Psoas muscle (tissue), 8 donors: ENCODE measurements around the gene MYO5B. TPM values are rescaled to one million over a fixed set of nuclear protein-coding genes. Genes with fewer than 3 reads are reported as not detected.

Experiments used
- ATAC-seq, 4 donors: fragments of 200-7000 bp; cut with Tn5 transposase; one replicate each; pipeline ENCODE4 v1.9.1; 2020; ENCODE audit warnings: moderate library complexity in 3 of 4, mild to moderate bottlenecking in 2 of 4
- DNase-seq, 2 donors: peaks; one replicate each; pipeline ENCODE4 v3.0.0-alpha.2; 2020
- H3K27ac ChIP-seq: fragments of 200-600 bp; one replicate; pipeline ENCODE4 v1.8.0; 2022
- H3K27me3 ChIP-seq, 3 donors: fragments of 200-600 bp in 1 of 3; one replicate each; pipeline versions ENCODE4 v1.6.1 to v1.8.0; 2013 to 2022; ENCODE audit warnings: low read length in 2 of 3, mild to moderate bottlenecking in 2 of 3, moderate library complexity in 1 of 3; ENCODE audit not compliant: insufficient read depth in 3 of 3
- H3K36me3 ChIP-seq, 2 donors: fragments of 200-600 bp in 1 of 2; one replicate each; pipeline versions ENCODE4 v1.6.1 to v1.8.0; 2013 to 2022; ENCODE audit warnings: low read depth in 1 of 2, mild to moderate bottlenecking in 1 of 2, moderate library complexity in 1 of 2; ENCODE audit not compliant: insufficient read depth in 1 of 2
- H3K4me1 ChIP-seq: fragments of 200-600 bp; one replicate; pipeline ENCODE4 v1.8.0; 2022
- H3K4me3 ChIP-seq: fragments of 200-600 bp; one replicate; pipeline ENCODE4 v1.8.0; 2022; ENCODE audit warnings: mild to moderate bottlenecking
- H3K9me3 ChIP-seq: fragments of 200-600 bp; one replicate; pipeline ENCODE4 v1.8.0; 2022
- WGBS, 3 donors: extraction: QIAGEN DNeasy Blood & Tissue Kit; methylation state at CpG; one replicate each; pipeline versions ENCODE4 v1.1.6 to v1.1.7; 2013; 5-methylcytosine and 5-hydroxymethylcytosine counted together
- intact Hi-C, 2 donors: fragments of 100-400 bp; cut with DNase I; formaldehyde crosslinking; loops; one replicate each; pipeline versions ENCODE4 v1.11.0 to v1.14.2; 2022
- polyA plus RNA-seq, 3 donors: library from polyadenylated mRNA; stranded (reverse); fragments of 200-250 nt; gene quantifications; one replicate each; pipeline ENCODE4 v1.2.3, GENCODE V29; 2013
- total RNA-seq, 4 donors: library from RNA; stranded (reverse); fragmentation: NEBNext Ultra II Directional in 2 of 4; extraction: Animal tissue kit (Norgen Biotek cat#: 25700) in 2 of 4; gene quantifications; one replicate each; pipeline versions ENCODE4 v1.2.1 to v1.2.4, GENCODE V29; 2021 to 2023
- TF ChIP-seq, protein P1 (sequence below): fragments of 200-600 bp; IDR thresholded peaks from one replicate; pipeline ENCODE4 v1.8.0; 2022; ENCODE audit warnings: antibody characterized with exemption
- donor health status: healthy with polysubstance abuse.
- donor health status: DM: no; HTN: no; CAD: no; lungs with moderate emphysema.
- donor health status: Bipolar disorder and iron deficiency.
- donor health status: healthy.
- donor health status: DM: yes; HTN: yes; CAD: no.
- donor health status: DM: no; HTN: no; CAD: no.
- donor health status: DM: no; HTN: no; CAD: no.
- donor health status: DM: yes; HTN: yes; CAD: no.

The MYO5B gene
- total and polyA plus RNA-seq, 7 donors, result 0.10 to 1.2 (median 0.44) TPM

DNA sequence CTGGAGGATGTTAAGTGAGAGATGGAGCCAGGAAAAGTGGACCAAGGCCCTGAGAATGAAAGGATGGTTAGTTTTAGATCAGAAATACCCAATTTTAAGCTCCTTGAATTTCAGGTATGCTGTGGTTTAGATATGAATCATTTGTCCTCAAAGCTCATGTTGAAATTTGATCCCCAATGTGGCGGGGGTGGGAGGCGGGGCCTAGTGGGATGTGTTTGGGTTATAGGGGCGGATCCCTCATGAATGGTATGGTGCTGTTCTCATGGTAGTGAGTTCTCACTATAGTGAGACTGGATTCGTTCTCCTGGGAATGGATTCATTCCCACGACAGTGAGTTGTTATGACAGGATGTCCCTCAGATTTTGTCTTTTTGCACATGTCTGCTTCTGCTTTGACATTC is 11.4 kb downstream of the MYO5B start:
- Histone ChIP-seq H3K9me3 (no peaks in the 10 kb centered on the region), H3K36me3 (no peaks in the 10 kb centered on the region), H3K4me1 (no peaks in the 10 kb centered on the region), H3K4me3 (no peak overlapping the region), H3K27ac (no peak overlapping the region), H3K27me3 (peaks cover 0 to 29% (median 0%) of the 10 kb centered on the region in 3 donors)
- intact Hi-C loops, result no loop called here
- DNase-seq (no peak), ATAC-seq (no peak)
- TF ChIP-seq, protein P1, sequence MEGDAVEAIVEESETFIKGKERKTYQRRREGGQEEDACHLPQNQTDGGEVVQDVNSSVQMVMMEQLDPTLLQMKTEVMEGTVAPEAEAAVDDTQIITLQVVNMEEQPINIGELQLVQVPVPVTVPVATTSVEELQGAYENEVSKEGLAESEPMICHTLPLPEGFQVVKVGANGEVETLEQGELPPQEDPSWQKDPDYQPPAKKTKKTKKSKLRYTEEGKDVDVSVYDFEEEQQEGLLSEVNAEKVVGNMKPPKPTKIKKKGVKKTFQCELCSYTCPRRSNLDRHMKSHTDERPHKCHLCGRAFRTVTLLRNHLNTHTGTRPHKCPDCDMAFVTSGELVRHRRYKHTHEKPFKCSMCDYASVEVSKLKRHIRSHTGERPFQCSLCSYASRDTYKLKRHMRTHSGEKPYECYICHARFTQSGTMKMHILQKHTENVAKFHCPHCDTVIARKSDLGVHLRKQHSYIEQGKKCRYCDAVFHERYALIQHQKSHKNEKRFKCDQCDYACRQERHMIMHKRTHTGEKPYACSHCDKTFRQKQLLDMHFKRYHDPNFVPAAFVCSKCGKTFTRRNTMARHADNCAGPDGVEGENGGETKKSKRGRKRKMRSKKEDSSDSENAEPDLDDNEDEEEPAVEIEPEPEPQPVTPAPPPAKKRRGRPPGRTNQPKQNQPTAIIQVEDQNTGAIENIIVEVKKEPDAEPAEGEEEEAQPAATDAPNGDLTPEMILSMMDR, result no peak
- 68 to 80% (median 78%) methylated on average over 5 of the region's 5 CpGs for WGBS, 3 donors

DNA sequence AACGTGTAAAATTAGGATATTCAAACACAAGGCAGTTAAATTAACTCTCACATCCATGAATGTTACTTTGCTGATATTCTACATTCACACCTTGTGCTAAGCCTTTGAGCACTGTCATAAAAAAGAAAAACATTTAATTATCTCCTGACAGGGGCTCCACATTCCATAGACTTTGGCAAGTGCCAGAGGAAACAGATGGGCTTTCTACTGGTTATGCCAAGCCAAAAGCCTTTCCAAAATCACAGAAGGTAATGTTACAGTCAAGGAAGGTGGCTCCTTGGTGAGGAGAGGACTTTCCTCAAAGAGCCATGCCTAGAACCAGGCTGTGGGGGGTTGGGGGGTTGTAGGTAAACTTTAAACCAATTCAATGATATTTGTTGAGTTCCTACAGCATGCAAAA is 12.4 kb downstream of the MYO5B start:
- H3K4me3 ChIP-seq, result no peak overlapping the region
- 54 to 60% (median 56%) methylated on average over 1 of the region's 1 CpG for WGBS, 3 donors
- DNase-seq, result no peak
- H3K27me3 ChIP-seq, result peaks cover 0 to 21% (median 0%) of the 10 kb centered on the region in 3 donors
- H3K36me3 ChIP-seq, result no peaks in the 10 kb centered on the region
- no peaks in the 10 kb centered on the region for H3K4me1 ChIP-seq
- no peak overlapping the region for H3K27ac ChIP-seq
- H3K9me3 ChIP-seq, result no peaks in the 10 kb centered on the region
- intact Hi-C loops, result no loop called here
- TF ChIP-seq, protein P1, result no peak
- no peak for ATAC-seq

DNA sequence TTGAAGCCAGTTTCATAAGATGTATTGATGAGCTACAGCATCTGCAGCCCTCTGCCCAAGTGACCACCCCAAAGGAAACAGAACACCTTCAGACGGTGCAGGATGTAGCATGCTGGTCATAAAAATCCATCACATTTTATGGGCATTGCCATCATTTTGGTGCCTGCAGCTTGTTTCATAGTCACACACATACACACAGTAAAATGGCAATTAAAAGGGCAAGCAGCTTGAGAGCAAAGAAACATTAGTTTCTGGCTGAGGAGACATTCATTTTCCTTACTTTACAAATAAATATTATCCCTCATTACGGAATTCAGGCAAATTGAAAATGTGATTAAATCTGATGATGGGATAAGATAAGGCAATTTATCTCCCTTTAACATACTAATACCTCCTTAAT is 13.4 kb downstream of the MYO5B start:
- H3K27me3 ChIP-seq, result peaks cover 0 to 18% (median 0%) of the 10 kb centered on the region in 3 donors
- TF ChIP-seq, protein P1, result no peak
- H3K9me3 ChIP-seq, result no peaks in the 10 kb centered on the region
- H3K27ac ChIP-seq, result no peak overlapping the region
- ATAC-seq (no peak), DNase-seq (no peak)
- H3K4me1 ChIP-seq, result no peaks in the 10 kb centered on the region
- H3K4me3 ChIP-seq, result no peak overlapping the region
- H3K36me3 ChIP-seq, result no peaks in the 10 kb centered on the region
- intact Hi-C loops, result no loop called here
- 48 to 80% (median 60%) methylated on average over 2 of the region's 2 CpGs for WGBS, 3 donors

DNA sequence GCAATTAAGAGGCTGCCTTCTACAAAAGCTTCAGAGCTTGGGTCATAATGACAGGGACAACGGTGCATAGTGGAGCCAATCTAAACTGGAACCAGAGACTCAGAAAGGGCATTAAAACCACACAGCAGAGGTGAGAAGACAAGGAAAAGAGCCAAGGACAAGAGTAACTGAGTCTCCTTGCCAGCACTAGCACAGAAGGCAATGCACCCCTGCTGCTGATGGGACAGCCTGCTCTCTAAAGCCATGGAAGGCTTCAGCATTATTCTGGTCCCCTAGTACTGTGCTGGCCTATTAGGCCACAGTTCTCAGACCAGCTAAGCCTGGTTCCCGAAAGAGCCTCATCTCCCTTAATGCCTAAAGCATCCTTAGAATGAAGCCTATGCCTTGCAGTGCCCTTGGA is 15.5 kb downstream of the MYO5B start:
- ATAC-seq, result no peak

More for the DNA sequence above, 15.5 kb downstream of the MYO5B start:
- H3K27me3 ChIP-seq, result peaks cover 0 to 12% (median 0%) of the 10 kb centered on the region in 3 donors
- H3K27ac ChIP-seq, result no peak overlapping the region
- no peaks in the 10 kb centered on the region for H3K4me1 ChIP-seq
- H3K4me3 ChIP-seq, result no peak overlapping the region
- no peaks in the 10 kb centered on the region for H3K36me3 ChIP-seq
- no peaks in the 10 kb centered on the region for H3K9me3 ChIP-seq
- TF ChIP-seq, protein P1, result no peak
- intact Hi-C loops, result loop anchor here in 1 of 2 donors (10.0 kb wide), 1 partner anchor 65 kb away; no protein-coding TSS in a partner anchor
- 82 to 86% (median 83%) methylated on average over 2 of the region's 2 CpGs for WGBS, 3 donors
- DNase-seq, result no peak
